HG03457 (cell line): Measurements from ENCODE around the gene AGAP2.
"Not testable (repeated sequence)": the region's sequence is repeated elsewhere in the genome, so short reads cannot be mapped to it uniquely, and the experiment has no call there.

ENCODE experiments used
- ATAC-seq: cut with Tn5 transposase; IDR thresholded peaks from one replicate; pipeline ENCODE4 v1.9.1; 2021; ENCODE audit warnings: moderate number of reproducible peaks; ENCODE audit not compliant: unreplicated experiment

Gene AGAP2

DNA sequence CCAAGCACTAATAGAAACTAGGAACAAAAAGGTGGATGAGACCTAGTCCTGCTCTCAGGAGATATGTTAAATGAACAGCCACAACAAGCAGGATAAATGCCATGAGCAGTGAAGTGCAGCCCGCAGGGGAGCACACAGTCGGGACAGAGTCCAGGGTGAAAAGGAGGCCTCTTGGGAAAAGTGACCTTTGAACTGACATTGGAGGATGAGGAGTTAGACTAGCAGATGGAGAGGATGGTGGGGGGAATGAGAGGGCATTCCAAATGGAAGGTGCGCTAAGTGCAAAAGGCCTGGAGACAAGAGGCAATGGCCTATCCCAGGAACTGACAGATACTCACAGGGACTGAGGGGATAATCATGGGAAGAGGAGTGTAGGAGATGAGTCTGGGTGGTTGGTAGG is 40.1 kb downstream of the AGAP2 start:
- ATAC-seq = no peak

DNA sequence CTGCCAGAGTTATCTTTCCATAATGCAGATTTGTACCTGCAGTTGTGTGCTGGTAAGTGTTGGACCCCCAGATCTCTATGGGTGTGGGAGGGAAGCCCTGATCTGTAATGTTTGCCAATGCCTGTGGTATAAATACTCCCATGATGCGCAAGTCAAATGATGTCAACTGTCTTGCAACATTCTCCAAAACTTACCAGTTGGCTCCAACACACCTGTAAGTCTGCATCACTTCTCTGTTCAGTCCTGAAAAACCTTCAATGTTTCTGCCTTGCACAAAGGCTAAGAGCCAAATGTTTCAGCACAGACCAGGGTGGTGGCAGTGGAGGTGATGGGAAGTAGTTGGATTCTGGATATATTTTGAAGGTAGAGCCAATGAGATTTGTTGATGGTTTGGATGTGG is 41.5 kb downstream of the AGAP2 start:
- no peak for ATAC-seq

GRCh38 chr12:57695770-57696432 is 42.6 kb downstream of the AGAP2 start:
- no peak for ATAC-seq

DNA sequence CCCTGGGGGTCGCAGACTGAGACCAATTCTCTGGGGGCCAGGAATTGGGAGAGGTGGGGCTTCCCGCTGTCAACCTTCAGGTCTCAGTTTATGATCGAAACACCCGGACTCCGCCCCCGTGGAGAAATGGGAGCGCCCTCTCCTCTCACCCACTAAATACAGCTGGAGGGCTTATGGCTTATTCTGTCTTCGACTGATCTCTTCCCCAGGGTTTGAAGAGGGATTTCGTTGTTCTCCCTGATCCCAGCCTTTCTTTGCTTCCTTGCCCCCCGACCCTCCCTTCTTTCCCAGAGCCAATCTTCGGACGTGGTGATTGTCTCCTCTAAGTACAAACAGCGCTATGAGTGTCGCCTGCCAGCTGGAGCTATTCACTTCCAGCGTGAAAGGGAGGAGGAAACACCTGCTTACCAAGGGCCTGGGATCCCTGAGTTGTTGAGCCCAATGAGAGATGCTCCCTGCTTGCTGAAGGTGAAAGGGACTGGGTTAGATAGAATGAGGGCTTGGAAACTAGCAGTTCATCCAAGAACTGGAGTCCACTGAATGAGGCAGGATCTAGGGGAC is 44.0 kb downstream of the AGAP2 start:
- ATAC-seq = no peak

DNA sequence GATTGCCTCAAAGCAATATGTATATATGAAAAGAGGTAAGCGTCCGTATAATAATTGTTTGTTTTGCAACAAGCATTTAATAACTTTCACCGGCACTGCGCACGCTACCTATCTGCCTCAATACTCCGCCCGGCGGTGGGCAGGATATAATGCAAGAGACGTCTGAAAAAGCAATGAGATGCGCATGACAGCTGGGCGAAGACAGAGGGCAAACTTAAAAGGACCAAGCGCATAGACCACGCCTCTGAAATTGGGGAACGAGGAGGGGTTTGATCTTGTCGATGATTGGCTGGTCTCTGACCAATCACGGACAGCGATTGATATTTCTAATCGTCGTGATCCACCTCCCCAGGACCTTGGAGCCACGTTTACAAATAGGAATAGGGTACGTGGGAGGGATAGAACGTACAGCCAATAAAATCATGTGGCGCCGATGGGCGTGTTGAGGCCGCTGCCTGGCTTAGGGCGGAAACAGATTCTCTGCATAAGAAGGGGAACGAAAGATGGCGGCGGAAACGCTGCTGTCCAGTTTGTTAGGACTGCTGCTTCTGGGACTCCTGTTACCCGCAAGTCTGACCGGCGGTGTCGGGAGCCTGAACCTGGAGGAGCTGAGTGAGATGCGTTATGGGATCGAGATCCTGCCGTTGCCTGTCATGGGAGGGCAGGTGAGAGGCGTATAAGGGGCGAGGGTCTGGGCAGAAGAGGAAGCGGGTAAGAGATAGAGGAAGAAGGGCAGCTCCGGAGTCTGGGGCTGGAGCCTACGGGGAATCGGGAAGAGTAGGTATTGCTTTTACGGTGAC is 44.7 kb downstream of the AGAP2 start, which contains the start of gene OS9:
OS9 (plus strand) TSS at position 474 of the 800 bp plus-strand sequence; CDS start at position 504, 30 bp downstream.
- peak; percentile 94 for ATAC-seq

GRCh38 chr12:57693317-57693658 is 45.3 kb downstream of the AGAP2 start:
- no peak for ATAC-seq

DNA sequence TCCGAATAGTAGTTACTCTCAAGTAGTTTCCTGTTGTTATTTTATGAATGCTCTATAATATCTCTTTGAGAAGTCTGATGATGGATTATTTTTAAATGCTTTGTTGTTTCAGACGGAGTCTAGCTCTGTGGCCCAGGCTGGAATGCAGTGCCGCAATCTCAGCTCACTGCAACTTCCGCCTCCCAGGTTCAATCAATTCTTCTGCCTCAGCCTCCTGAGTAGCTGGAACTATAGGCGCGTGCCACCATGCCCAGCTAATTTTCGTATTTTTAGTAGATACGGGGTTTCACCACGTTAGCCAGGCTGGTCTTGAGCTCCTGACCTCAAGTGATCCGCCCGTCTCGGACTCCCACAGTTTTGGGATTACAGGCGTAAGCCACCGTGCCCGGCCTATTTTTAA is 46.0 kb downstream of the AGAP2 start:
- no peak for ATAC-seq

DNA sequence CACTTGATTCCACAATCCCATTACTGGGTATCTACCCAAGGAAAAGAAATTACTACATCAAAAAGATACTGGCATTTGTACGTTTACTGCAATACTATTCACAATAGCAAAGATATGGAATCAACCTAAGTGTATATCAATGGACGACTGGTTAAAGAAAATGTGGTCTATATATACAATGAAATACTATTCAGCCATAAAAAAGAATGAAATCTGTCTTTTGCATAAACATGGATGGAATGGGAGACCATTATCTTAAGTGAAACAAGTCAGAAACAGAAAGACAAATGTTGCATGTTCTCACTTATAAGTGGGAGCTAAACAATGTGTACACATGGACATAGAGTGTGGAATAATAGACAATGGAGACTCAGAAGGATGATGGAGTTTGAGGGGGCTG is 49.6 kb downstream of the AGAP2 start:
- ATAC-seq = no peak

DNA sequence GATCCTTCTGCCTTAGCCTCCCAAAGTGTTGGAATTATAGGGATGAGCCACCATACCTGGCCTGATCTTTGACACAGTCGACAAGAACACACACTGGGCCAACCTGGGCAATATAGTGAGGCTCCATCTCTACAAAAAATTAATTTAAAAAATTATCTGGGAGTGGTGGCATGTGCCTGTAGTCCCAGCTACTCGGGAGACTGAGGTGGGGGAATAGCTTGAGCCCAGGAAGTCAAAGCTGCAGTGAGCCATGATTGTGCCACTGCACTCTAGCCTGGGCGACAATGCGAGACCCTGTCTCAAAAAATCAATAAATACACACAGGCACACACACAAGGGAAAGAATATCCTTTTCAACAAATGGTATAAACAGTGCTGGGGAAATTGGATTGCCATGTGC is 50.7 kb downstream of the AGAP2 start:
- no peak for ATAC-seq

DNA sequence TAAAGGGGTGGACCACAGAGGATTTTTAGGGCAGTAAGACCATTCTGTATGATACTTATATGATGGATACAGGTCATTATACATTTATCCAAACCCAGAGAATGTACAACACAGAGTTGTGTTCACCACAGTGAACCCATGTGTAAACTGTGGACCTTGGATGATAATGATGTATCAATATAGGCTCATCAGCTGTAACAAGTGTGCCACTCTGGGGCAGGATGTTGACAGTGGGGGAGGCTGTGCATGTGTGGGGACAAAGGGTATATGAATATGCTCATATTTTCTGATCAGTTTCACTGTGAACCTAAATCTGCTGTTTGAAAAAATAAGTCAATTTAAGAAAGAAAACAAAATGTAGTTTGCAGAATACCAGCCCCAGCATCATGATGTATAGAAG is 58.8 kb downstream of the AGAP2 start:
- no peak for ATAC-seq

GRCh38 chr12:57677947-57678346 is 60.6 kb downstream of the AGAP2 start:
- ATAC-seq = not testable (repeated sequence)

- ATAC-seq = no peak
Measured at GRCh38 chr12:57674691-57675090, 63.9 kb downstream of the AGAP2 start.
